Astrocyte (in vitro differentiated cells and primary cell): ENCODE data around the gene NDUFS8.
"Not testable (repeated sequence)": the region's sequence is repeated elsewhere in the genome, so short reads cannot be mapped to it uniquely, and the experiment has no call there.

ENCODE experiments used
- CTCF ChIP-seq: IDR thresholded peaks from 2 replicates; pipeline ENCODE4 v1.5.1; 2011; ENCODE audit warnings: low read depth, mild to moderate bottlenecking, inconsistent platforms, low read length, moderate library complexity; ENCODE audit not compliant: insufficient read depth
- EZH2 ChIP-seq: IDR thresholded peaks from 2 replicates; pipeline ENCODE4 v1.6.1; 2012; ENCODE audit warnings: mild to moderate bottlenecking, low read length, inconsistent platforms; ENCODE audit not compliant: insufficient read depth

DNA sequence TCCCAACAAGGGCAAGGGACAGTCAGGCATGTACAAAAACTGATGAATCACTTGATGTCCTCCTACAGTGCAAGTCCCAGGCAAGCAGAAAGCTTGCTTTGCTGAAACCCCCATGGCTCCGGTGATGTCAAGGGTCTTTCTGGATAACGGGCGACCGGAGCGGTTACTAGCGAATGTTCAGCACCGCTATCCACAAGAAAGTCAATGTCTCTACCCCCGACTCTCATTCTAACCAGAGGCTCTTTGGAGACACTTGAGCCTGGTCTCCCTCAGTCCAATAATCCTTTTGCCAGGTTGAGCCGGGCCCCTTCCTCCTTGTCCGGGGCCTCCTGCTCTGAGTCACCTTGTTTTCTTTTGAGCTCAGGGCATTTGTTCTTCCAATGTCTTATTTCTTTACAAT lies 49.3 kb upstream of the NDUFS8 start:
- TF ChIP-seq CTCF, EZH2: not testable (repeated sequence)
